HuH-7.5 (cell line): ENCODE measurements around the gene HNRNPU.
A peak's percentile ranks its signal among the peaks of the same experiment; 100 is the strongest.
"Not testable (repeated sequence)": the region's sequence is repeated elsewhere in the genome, so short reads cannot be mapped to it uniquely, and the experiment has no call there.

Source experiments
- DNase-seq: peaks from one replicate; pipeline ENCODE4 v3.0.0; 2011; ENCODE audit warnings: low spot score

The HNRNPU gene

GRCh38 chr1:244840219-244840794, 24.0 kb downstream of the HNRNPU start:
- no peak for DNase-seq

- no peak for DNase-seq
Measured at GRCh38 chr1:244839656-244840055, 24.7 kb downstream of the HNRNPU start.

GRCh38 chr1:244837597-244838258, 26.6 kb downstream of the HNRNPU start:
- DNase-seq, result no peak

GRCh38 chr1:244836584-244836983, 27.8 kb downstream of the HNRNPU start:
- no peak for DNase-seq

GRCh38 chr1:244836135-244836521, 28.2 kb downstream of the HNRNPU start:
- DNase-seq, result peak; percentile 36

DNA sequence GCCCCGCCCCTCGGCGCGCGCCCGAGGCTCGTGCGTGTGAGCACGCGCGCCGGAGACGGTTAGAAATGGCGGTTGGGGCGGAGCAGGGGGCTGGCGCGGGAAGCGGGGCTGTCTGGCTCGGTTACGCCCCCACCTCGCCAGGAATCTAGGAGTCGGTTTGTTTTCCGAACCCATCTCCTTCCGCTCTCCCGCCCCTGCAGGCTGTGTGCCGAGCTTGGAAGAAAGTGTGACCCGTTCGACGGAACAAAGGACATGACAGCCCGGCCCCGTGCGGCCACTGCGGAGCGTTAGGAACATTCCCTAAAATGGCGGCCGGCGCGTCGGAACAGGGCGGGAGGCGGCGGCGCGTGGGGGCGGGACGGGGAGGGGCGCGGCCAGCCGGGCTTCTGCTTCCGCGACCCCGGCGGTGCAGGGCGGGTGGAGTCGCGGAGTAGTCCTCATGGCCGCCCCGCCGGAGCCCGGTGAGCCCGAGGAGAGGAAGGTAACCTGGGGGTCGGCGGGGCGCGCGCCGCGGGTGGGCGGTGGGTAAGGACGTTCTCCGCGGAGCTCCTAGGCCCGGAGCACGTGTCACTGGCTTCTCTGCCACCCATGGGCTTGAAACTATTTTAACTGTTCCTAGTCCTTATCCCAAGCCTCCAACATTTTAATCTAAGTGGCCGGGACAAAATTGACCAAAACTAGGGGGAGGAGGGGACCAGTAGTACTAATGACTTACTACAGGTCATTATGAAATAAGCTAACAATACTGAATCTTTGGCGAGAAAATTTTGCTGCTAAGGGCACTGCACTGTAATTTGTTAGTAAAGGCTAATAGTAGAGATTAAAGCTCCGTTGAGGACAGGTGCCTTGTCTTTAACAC, 28.8 kb downstream of the HNRNPU start, which contains the start of gene COX20:
TSS of gene COX20 (plus strand) at position 383 of the 859 bp plus-strand sequence. CDS start at position 440, 57 bp downstream.
- no peak for DNase-seq

GRCh38 chr1:244834543-244835275, 29.6 kb downstream of the HNRNPU start:
- DNase-seq, result peak; percentile 77

DNA sequence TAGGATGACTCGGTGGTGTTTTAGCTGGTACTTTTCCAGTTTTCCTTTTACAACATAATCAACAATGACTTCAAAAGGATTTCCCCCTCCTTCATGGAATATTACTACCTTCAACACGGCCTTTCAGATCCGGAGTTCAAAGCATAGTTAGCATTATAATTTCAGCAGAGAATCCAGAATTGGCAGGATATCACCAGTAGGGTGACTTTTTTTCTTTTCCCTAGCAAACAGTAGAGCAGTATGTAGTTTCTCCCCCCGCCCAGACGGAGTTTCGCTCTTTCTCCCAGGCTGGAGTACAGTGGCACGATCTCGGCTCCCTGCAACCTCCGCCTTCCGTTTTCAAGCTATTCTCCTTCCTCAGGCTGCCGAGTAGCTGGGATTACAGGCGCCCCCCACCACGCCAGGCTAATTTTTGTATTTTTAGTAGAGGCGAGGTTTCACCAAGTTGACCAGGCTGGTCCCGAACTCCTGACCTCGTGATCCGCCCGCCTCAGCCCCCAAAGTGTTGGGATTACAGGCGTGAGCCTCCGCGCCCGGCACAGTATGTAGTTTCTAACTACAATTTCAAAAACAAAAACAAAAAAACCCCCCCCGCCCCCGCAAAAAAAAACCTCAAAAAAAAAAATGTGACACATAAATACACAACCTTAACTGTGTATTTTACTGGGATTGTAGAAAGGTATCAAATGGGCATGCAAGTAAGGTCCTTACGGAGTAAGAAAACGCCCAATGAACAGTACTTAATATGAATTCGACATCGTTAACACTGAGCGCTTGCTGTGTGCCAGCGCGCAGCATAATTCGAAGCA, 30.4 kb downstream of the HNRNPU start:
- peak; percentile 66 for DNase-seq

- DNase-seq, result not testable (repeated sequence)
Measured at GRCh38 chr1:244833260-244833659, 31.1 kb downstream of the HNRNPU start.

GRCh38 chr1:244830639-244831038, 33.7 kb downstream of the HNRNPU start:
- no peak for DNase-seq

DNA sequence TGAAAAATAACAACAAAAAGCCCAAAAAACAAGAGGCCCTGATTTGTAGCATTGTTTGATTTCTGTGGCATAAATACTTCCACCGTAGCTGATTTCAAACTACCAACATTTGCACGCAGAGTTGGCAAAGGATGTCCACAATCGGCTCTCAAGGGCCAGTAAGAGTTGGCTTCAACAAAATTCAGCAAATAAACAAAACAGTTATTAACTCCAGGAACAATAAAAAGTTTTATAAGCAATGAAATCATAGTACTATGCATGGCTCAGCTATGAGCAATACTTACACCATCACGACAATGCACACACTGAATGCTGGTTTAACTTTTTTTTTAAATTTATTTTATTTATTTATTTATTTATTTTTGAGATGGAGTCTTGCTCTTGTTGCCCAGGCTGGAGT, 37.6 kb downstream of the HNRNPU start:
- no peak for DNase-seq

DNA sequence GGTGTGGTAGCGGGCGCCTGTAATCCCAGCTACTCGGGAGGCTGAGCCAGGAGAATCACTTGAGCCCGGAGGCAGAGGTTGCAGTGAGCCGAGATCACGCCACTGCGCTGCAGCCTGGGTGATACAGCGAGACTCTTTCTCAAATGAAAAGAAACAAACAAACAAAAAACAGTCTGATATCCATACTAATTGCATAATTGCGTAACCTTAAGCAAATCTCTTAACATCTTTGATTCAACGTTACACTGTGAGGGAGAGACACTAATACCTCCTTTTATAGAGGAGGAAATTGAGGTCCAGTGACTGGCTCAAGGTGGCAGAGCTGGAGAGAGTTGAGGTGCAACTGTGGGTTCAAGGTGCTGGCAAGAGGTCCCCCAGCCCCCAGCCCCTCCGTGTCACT, 41.5 kb downstream of the HNRNPU start:
- DNase-seq, result no peak

GRCh38 chr1:244821134-244821533, 43.2 kb downstream of the HNRNPU start:
- DNase-seq, result no peak

DNA sequence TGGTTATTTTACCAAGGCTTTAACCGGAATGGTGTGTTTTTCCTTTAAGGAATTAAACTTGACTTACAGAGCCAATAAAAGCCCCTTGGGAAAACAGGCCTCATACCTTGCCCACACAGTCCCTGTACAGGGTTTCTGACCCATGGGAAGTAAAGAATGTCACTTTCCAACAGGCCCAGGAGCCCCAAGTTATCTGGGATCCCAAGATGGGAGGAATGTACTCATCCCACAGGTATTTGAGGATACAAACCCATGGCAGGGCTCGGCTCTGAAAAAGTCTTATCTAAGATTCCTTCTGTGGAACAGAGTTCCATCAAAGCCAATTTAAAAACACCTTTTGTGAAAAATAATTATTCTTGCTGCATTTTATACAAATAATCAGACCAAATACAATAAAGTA, 44.2 kb downstream of the HNRNPU start:
- DNase-seq, result no peak

DNA sequence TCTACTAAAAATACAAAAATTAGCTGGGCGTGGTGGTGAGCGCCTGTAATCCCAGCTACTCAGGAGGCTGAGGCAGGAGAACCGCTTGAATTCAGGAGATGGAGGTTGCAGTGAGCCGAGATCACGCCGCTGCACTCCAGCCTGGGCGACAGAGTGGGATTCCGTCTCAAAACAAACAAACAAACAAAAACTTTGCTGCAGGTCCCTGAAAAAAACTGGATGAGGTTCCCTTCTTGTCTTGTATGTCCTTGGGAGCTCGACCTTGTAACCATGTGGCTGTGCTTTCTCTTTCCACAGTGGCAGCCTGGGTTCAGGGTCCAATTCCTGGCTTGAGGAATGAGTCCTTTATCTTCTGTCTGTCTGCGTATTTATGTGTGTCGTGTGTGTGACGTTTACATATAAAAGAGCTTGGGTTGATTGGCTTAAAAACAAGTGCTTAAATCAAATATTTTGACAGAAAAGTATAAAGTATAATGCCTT, 46.9 kb downstream of the HNRNPU start:
- DNase-seq, result no peak

DNA sequence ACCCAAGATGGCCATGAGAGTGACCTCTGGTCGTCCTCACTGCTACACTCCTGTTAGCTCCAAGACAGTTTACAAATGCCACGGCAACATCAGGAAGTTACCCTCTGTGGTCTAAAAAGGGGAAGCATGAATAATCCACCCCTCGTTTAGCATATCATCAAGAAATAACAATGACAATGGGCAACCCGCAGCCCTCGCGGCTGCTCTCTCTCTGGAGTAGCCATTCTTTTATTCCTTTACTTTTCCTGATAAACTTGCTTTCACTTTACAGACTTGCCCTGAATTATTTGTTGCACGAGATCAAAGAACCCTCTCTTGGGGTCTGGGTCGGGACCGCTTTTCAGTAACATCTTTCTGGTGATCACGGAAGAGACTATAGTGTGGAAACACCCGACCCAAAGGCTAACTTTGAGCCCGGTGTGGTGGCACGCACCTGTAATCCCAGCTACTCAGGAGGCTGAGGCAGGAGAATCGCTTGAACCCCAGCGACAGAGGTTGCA, 48.7 kb downstream of the HNRNPU start:
- DNase-seq, result no peak

DNA sequence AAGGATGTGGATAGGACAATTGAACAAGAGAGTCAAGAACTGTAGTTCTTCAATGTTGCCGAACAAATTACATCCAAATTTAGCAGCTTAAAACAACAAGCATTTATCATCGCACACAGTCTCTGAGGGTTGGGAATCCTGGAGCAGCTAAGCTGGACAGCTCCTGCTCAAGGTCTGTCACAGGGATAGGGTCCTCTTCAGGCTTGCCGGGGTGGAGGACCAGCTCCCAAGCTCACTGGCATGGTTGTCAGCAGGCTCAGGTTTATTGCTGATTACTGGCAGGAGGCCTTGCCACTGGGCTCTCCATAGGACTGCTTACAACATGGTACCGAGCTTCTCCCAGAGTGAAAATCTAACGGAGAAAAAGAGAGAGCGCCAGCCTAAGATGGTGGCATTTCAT, 51.0 kb downstream of the HNRNPU start:
- DNase-seq, result no peak

DNA sequence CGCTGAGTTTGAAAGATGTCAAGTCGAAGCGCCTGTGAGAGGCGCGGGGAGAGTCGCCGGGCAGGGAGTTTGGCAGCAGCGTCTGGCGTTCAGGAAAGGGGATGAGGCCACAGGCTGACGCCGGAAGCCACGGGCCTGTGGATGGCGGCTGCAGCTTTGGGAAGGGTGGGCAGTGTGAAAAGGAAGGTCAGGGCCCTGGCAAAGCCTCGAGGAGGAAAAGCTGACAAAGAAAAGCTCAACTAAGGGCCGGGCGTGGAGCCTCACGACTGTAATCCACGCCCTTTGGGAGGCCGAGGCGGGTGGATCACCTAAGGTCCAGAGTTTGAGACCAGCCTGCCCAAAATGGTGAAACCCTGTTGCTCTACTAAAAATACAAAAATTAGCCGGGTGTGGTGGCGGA, 54.1 kb downstream of the HNRNPU start:
- DNase-seq, result no peak

DNA sequence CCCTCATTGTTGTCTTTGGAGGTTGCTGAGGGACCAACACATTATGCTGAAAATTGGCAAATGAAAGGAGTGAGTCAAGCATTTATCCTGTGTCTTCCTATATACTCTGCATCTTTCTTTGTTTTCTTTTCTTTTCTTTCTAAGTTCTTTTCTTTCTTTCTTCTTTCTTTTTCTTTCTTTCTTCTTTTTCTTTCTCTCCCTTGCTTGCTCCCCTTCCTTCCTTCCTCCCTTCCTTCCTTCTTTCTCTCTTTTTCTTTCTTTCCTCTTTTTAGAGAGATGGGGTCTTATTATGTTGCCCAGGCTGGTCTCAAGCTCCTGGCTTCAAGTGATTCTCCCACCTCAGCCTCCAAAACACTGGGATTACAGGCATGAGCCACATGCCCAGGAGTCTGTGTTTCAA, 57.2 kb downstream of the HNRNPU start:
- DNase-seq, result no peak

DNA sequence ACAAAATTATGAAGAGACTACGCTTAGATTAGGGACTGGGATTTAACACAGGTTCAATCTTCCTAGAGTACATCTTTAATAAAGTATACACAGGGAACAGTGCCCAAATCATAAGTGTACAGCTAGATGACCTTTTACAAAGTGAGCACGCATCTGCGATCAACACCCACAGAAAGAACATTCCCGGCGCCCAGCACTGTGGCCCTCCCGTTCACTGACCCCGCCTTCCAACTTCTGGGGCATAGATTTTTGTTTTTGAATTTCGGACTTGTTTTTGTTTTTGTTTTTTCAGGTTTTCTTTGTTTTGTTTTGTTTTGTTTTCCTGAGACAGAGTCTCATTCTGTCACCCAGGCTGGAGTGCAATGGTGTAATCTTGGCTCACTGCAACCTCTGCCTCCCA, 59.5 kb downstream of the HNRNPU start:
- no peak for DNase-seq

- DNase-seq, result no peak
Measured at GRCh38 chr1:244802556-244803239, 61.6 kb downstream of the HNRNPU start.
